H1 (cell line): ENCODE results near the gene ESCO1. TPM values are rescaled to one million over a fixed set of nuclear protein-coding genes. Genes with fewer than 3 reads are reported as not detected.

Experiments used
- CTCF ChIA-PET: fragments of 300-600 bp; sonication (Branson Sonifier 250); formaldehyde crosslinking; loops from one replicate; lab custom pipeline; 2021; ENCODE audit not compliant: partially characterized antibody; lab: Charles Lee
- POLR2A ChIA-PET: fragments of 300-600 bp; sonication (Branson Sonifier 250); formaldehyde crosslinking; loops from one replicate; lab custom pipeline; 2021; ENCODE audit warnings: inconsistent platforms; ENCODE audit not compliant: partially characterized antibody; lab: Charles Lee
- DNase-seq, 2 experiments: peaks; one replicate each; pipeline versions ENCODE4 v3.0.0 to v3.0.0-alpha.2; 2010 to 2022; ENCODE audit warnings: low spot score in 2 of 2, low read depth in 1 of 2, mixed read lengths in 1 of 2
- FAIRE-seq: peaks from 2 replicates; lab custom pipeline; 2011; peaks lifted over from hg19 to GRCh38; lab: Jason Lieb, UNC
- H2AFZ ChIP-seq: 2 replicates; pipeline ENCODE4 v1.8.1; 2012; ENCODE audit warnings: low read length, inconsistent platforms
- H2AK5ac ChIP-seq: 2 replicates; pipeline ENCODE4 v1.6.1; 2013; ENCODE audit warnings: low read depth, low read length
- H2BK120ac ChIP-seq: replicated peaks from 2 replicates; pipeline ENCODE3; 2013; ENCODE audit warnings: low read depth, low read length, inconsistent platforms
- H2BK12ac ChIP-seq: 2 replicates; pipeline ENCODE4 v1.6.1; 2013; ENCODE audit warnings: low read depth, low read length
- H2BK15ac ChIP-seq: 2 replicates; pipeline ENCODE4 v1.6.1; 2013; ENCODE audit warnings: low read length
- H2BK20ac ChIP-seq: 2 replicates; pipeline ENCODE4 v1.6.1; 2013; ENCODE audit warnings: low read length
- H2BK5ac ChIP-seq: 2 replicates; pipeline ENCODE4 v1.6.1; 2013; ENCODE audit warnings: low read depth, low read length
- H3K14ac ChIP-seq: 2 replicates; pipeline ENCODE4 v1.6.1; 2013; ENCODE audit warnings: inconsistent platforms; ENCODE audit not compliant: insufficient read length
- H3K18ac ChIP-seq: 2 replicates; pipeline ENCODE4 v1.6.1; 2013; ENCODE audit warnings: low read length; ENCODE audit errors: extremely low read depth
- H3K23ac ChIP-seq: 2 replicates; pipeline ENCODE4 v1.6.1; 2013; ENCODE audit warnings: inconsistent platforms; ENCODE audit not compliant: insufficient read length
- H3K23me2 ChIP-seq: 2 replicates; pipeline ENCODE4 v1.6.1; 2013; ENCODE audit warnings: low read depth, low read length
- H3K27ac ChIP-seq: 2 replicates; pipeline ENCODE4 v1.6.1; 2011; ENCODE audit warnings: low read depth, low read length, inconsistent platforms
- H3K27me3 ChIP-seq, 4 experiments: replicated peaks in 1 of 4; 1 replicate in 1 of 4; 2 replicates in 3 of 4; pipeline versions ENCODE4 v1.6.1 to v1.8.1; 2011 to 2013; ENCODE audit warnings: low read length in 3 of 4, mild to moderate bottlenecking in 3 of 4, inconsistent platforms in 2 of 4, mixed read lengths in 2 of 4, moderate library complexity in 1 of 4; ENCODE audit not compliant: control insufficient read depth in 3 of 4, insufficient read depth in 3 of 4; ENCODE audit errors: extremely low read depth in 1 of 4
- H3K36me3 ChIP-seq, 4 experiments: 2 replicates each; pipeline versions ENCODE4 v1.6.1 to v1.8.1; 2011 to 2013; ENCODE audit warnings: mild to moderate bottlenecking in 4 of 4, low read length in 3 of 4, moderate library complexity in 2 of 4, control low read depth in 1 of 4, inconsistent platforms in 1 of 4; ENCODE audit not compliant: insufficient read depth in 4 of 4, control insufficient read depth in 2 of 4
- H3K4ac ChIP-seq: replicated peaks from 2 replicates; pipeline ENCODE3; 2013; ENCODE audit warnings: low read length, low read depth, mixed read lengths, inconsistent platforms; ENCODE audit not compliant: insufficient read length
- H3K4me1 ChIP-seq, 4 experiments: replicated peaks in 1 of 4; 1 replicate in 1 of 4; 2 replicates in 3 of 4; pipeline versions ENCODE4 v1.6.1 to v1.8.1; 2011 to 2013; ENCODE audit warnings: low read length in 3 of 4, inconsistent platforms in 2 of 4, mixed read lengths in 1 of 4; ENCODE audit not compliant: insufficient read depth in 4 of 4, control insufficient read depth in 3 of 4
- H3K4me2 ChIP-seq, 2 experiments: 2 replicates each; pipeline versions ENCODE4 v1.6.1 to v1.8.1; 2011 to 2013; ENCODE audit warnings: low read depth in 2 of 2, low read length in 2 of 2, control low read depth in 1 of 2, inconsistent platforms in 1 of 2, mild to moderate bottlenecking in 1 of 2; ENCODE audit not compliant: insufficient read depth in 1 of 2
- H3K4me3 ChIP-seq, 4 experiments: fragments of 200-600, 300-600 bp in 1 of 4; sonication (generic), shearing (Covaris generic), sonication (Bioruptor Twin) in 1 of 4; 2 replicates each; pipeline versions ENCODE4 v1.5.1 to v1.8.1; 2011 to 2016; ENCODE audit warnings: low read length in 4 of 4, low read depth in 3 of 4, control low read depth in 2 of 4, inconsistent platforms in 2 of 4, mild to moderate bottlenecking in 2 of 4, mixed read lengths in 1 of 4, moderate library complexity in 1 of 4; ENCODE audit not compliant: insufficient read depth in 2 of 4; ENCODE audit errors: extremely low read depth in 1 of 4
- H3K56ac ChIP-seq: replicated peaks from 2 replicates; pipeline ENCODE3; 2013; ENCODE audit warnings: low read depth, mild to moderate bottlenecking, mixed read lengths, low read length, inconsistent platforms; ENCODE audit not compliant: insufficient read length
- H3K79me1 ChIP-seq: 2 replicates; pipeline ENCODE4 v1.6.1; 2013; ENCODE audit warnings: low read depth, low read length, control low read depth
- H3K79me2 ChIP-seq, 2 experiments: 2 replicates each; pipeline versions ENCODE4 v1.6.1 to v1.8.1; 2012 to 2013; ENCODE audit warnings: low read length in 2 of 2, mild to moderate bottlenecking in 2 of 2, inconsistent platforms in 1 of 2; ENCODE audit not compliant: insufficient read depth in 2 of 2, control insufficient read depth in 1 of 2
- H3K9ac ChIP-seq, 4 experiments: replicated peaks in 1 of 4; 1 replicate in 1 of 4; 2 replicates in 3 of 4; pipeline versions ENCODE4 v1.6.1 to v1.8.1; 2011 to 2013; ENCODE audit warnings: low read depth in 3 of 4, low read length in 3 of 4, control low read depth in 2 of 4, mild to moderate bottlenecking in 2 of 4, moderate library complexity in 2 of 4, inconsistent platforms in 1 of 4; ENCODE audit errors: extremely low read depth in 1 of 4
- H3K9me3 ChIP-seq, 2 experiments: 2 replicates each; pipeline versions ENCODE4 v1.6.1 to v1.8.1; 2012 to 2013; ENCODE audit warnings: mild to moderate bottlenecking in 2 of 2, moderate library complexity in 2 of 2, control low read depth in 1 of 2, inconsistent platforms in 1 of 2, low read depth in 1 of 2, low read length in 1 of 2, mixed read lengths in 1 of 2; ENCODE audit not compliant: insufficient read depth in 2 of 2
- H4K20me1 ChIP-seq, 2 experiments: replicated peaks in 1 of 2; 2 replicates each; pipeline versions ENCODE3 to v1.8.1; 2011 to 2013; ENCODE audit warnings: inconsistent platforms in 2 of 2, low read length in 2 of 2, mild to moderate bottlenecking in 1 of 2; ENCODE audit not compliant: insufficient read depth in 2 of 2, control insufficient read depth in 1 of 2
- H4K5ac ChIP-seq: 2 replicates; pipeline ENCODE4 v1.6.1; 2013; ENCODE audit warnings: low read length, low read depth, mixed read lengths, inconsistent platforms; ENCODE audit not compliant: insufficient read length
- H4K8ac ChIP-seq: 2 replicates; pipeline ENCODE4 v1.8.0; 2013; ENCODE audit warnings: mild to moderate bottlenecking, moderate library complexity, low read length, inconsistent platforms; ENCODE audit not compliant: insufficient read depth; ENCODE audit errors: extremely low read depth
- H4K91ac ChIP-seq: replicated peaks from 2 replicates; pipeline ENCODE3; 2013; ENCODE audit warnings: low read length, mixed read lengths, inconsistent platforms; ENCODE audit not compliant: insufficient read length
- MAX ChIP-seq: IDR thresholded peaks from 2 replicates; pipeline ENCODE4 v1.6.1; 2012; ENCODE audit warnings: inconsistent platforms
- POLR2AphosphoS5 ChIP-seq: IDR thresholded peaks from 2 replicates; pipeline ENCODE4 v1.6.1; 2011; ENCODE audit warnings: low read depth, low read length
- WGBS, 2 experiments: shearing (Covaris generic) in 1 of 2; methylation state at CpG; one replicate each; pipeline versions ENCODE4 v1.1.6 to v1.1.7; 2013 to 2015; ENCODE audit warnings: low lambda C conversion rate in 2 of 2, mixed read lengths in 2 of 2, inconsistent platforms in 1 of 2, low coverage in 1 of 2, missing lambda C conversion rate in 1 of 2; ENCODE audit not compliant: insufficient replicate concordance in 2 of 2, insufficient coverage in 1 of 2, insufficient read length in 1 of 2; ENCODE audit errors: extremely low coverage in 1 of 2, missing lambda C conversion rate in 1 of 2; 5-methylcytosine and 5-hydroxymethylcytosine counted together
- polyA plus RNA-seq, 7 experiments: library from polyadenylated mRNA; depleted of rRNA in 3 of 7; stranded (reverse) in 5 of 7; unstranded in 2 of 7; fragments of >200 nt in 5 of 7; fragments of 200-250 nt in 2 of 7; gene quantifications; 1 replicate in 5 of 7; 2 replicates in 1 of 7; 4 replicates in 1 of 7; pipeline versions ENCODE4 v1.2.1 to v1.2.3, GENCODE V29; 2011 to 2013; ENCODE audit warnings: missing spikeins in 2 of 7, mixed read lengths in 2 of 7
- total RNA-seq: library from RNA; stranded (reverse); fragmentation: NEBNext Ultra II Directional; extraction: Animal tissue kit (Norgen Biotek cat#: 25700); gene quantifications from 2 replicates; pipeline ENCODE4 v1.2.1, GENCODE V29; 2021

Gene ESCO1
- total and polyA plus RNA-seq, 2 of the 8 experiments (the other 6 are each of a cell fraction or from before 2014, with no cell fraction given): 5.8 to 48.3 TPM

- no peak overlapping the region for H2BK5ac ChIP-seq
- H2AFZ ChIP-seq: no peak overlapping the region
- POLR2A ChIA-PET: interaction anchor here (1.3 to 2.2 kb wide), 4 partner anchors 9 to 100 kb away, joined by 4 to 12 read pairs (median 8); no protein-coding TSS in a partner anchor
- no peak overlapping the region for H3K9ac ChIP-seq
- H3K27me3 ChIP-seq: no peaks in the 10 kb centered on the region
- H3K56ac ChIP-seq: no peak overlapping the region
- no peaks in the 10 kb centered on the region for H3K79me2 ChIP-seq
- H2BK20ac ChIP-seq: no peak overlapping the region
- no peaks in the 10 kb centered on the region for H3K9me3 ChIP-seq
- no peak overlapping the region for H2BK12ac ChIP-seq
- FAIRE-seq (no peak), DNase-seq (no peak)
- H3K36me3 ChIP-seq: peaks cover 0 to 33% (median 9%) of the 10 kb centered on the region in 4 experiments; a peak in 6 of 8 replicates
- H3K4me1 ChIP-seq: no peaks in the 10 kb centered on the region
- no peaks in the 10 kb centered on the region for H3K79me1 ChIP-seq
- H3K27ac ChIP-seq: no peak overlapping the region
- no peak overlapping the region for H2BK15ac ChIP-seq
- H3K23me2 ChIP-seq: no peaks in the 10 kb centered on the region
- no peak overlapping the region for H3K14ac ChIP-seq
- CTCF ChIA-PET: interaction anchor here (0.6 kb wide), 2 partner anchors 42 to 171 kb away, joined by 3 read pairs; no protein-coding TSS in a partner anchor
- no peak overlapping the region for H4K91ac ChIP-seq
- 94% methylated on average over 3 of the region's 4 CpGs; no CpG with 5 or more reads in 1 of the 2 experiments for WGBS, 2 experiments
- no peak overlapping the region for H3K23ac ChIP-seq
- H4K8ac ChIP-seq: no peak overlapping the region
- H3K4me3 ChIP-seq: no peak overlapping the region
- no peak overlapping the region for H3K4ac ChIP-seq
- no peak overlapping the region for H2AK5ac ChIP-seq
- H3K4me2 ChIP-seq: no peak overlapping the region
- H4K5ac ChIP-seq: no peak overlapping the region
- H2BK120ac ChIP-seq: no peak overlapping the region
- TF ChIP-seq MAX: no peak
- TF ChIP-seq POLR2AphosphoS5: peak; percentile 47; the same call in 1 of the 2 replicates
- TF ChIP-seq, all 59 proteins: peak for 1
- no peak overlapping the region for H3K18ac ChIP-seq
- H4K20me1 ChIP-seq: no peaks in the 10 kb centered on the region
Observed at GRCh38 chr18:21634588-21635199, 34.2 kb upstream of the ESCO1 start.
